GM23338 (cell line): Measurements from ENCODE around the gene TCN2. TPM values are rescaled to one million over a fixed set of nuclear protein-coding genes. Genes with fewer than 3 reads are reported as not detected.

Source experiments
- ATAC-seq: fragments of 200-7000 bp; cut with Tn5 transposase; 3 replicates; pipeline ENCODE4 v1.9.1; 2020
- DNase-seq: peaks from one replicate; pipeline ENCODE4 v3.0.0-alpha.2; 2015; ENCODE audit warnings: low spot score
- H2AFZ ChIP-seq: fragments of 200-600 bp; sonication (generic); 2 replicates; pipeline ENCODE4 v1.8.0; 2016; ENCODE audit warnings: antibody characterized with exemption, mild to moderate bottlenecking, moderate library complexity
- H3F3A ChIP-seq: fragments of 200-600 bp; sonication (generic); replicated peaks from 2 replicates; pipeline ENCODE4 v1.8.0; 2017; ENCODE audit warnings: antibody characterized with exemption, mixed run types, low read depth
- H3K27ac ChIP-seq: fragments of 200-600 bp; sonication (generic); 2 replicates; pipeline ENCODE4 v1.6.1; 2016; ENCODE audit warnings: low read depth
- H3K27me3 ChIP-seq: fragments of 200-600 bp; sonication (generic); 2 replicates; pipeline ENCODE4 v1.8.0; 2016; ENCODE audit warnings: mild to moderate bottlenecking, mixed run types, moderate library complexity; ENCODE audit not compliant: insufficient read depth
- H3K36me3 ChIP-seq: fragments of 200-600 bp; sonication (generic); 2 replicates; pipeline ENCODE4 v1.8.0; 2016; ENCODE audit warnings: mild to moderate bottlenecking; ENCODE audit not compliant: insufficient read depth
- H3K4me1 ChIP-seq: fragments of 200-600 bp; sonication (generic); 2 replicates; pipeline ENCODE4 v1.8.0; 2016; ENCODE audit warnings: mild to moderate bottlenecking, moderate library complexity; ENCODE audit not compliant: insufficient read depth
- H3K4me2 ChIP-seq: fragments of 200-600 bp; sonication (generic); 2 replicates; pipeline ENCODE4 v1.7.1; 2017; ENCODE audit warnings: mixed run types
- H3K4me3 ChIP-seq: fragments of 200-600 bp; sonication (generic); 2 replicates; pipeline ENCODE4 v1.6.1; 2016; ENCODE audit warnings: mixed run types
- H3K79me2 ChIP-seq: fragments of 200-600 bp; sonication (generic); replicated peaks from 2 replicates; pipeline ENCODE4 v1.8.0; 2017; ENCODE audit warnings: mild to moderate bottlenecking; ENCODE audit not compliant: insufficient read depth
- H3K9me2 ChIP-seq: fragments of 200-600 bp; sonication (generic); 2 replicates; pipeline ENCODE4 v1.8.0; 2017; ENCODE audit not compliant: insufficient read depth
- H4K20me1 ChIP-seq: fragments of 200-600 bp; sonication (generic); replicated peaks from 2 replicates; pipeline ENCODE4 v1.8.0; 2017; ENCODE audit warnings: mild to moderate bottlenecking; ENCODE audit not compliant: insufficient read depth
- H3K27ac Mint-ChIP-seq: 2 replicates; pipeline ENCODE4 v1.8.0; 2020; ENCODE audit warnings: inconsistent platforms, mild to moderate bottlenecking, moderate library complexity, mixed read lengths
- H3K27me3 Mint-ChIP-seq: 3 replicates; pipeline ENCODE4 v1.8.0; 2022; ENCODE audit warnings: low read depth, mild to moderate bottlenecking, moderate library complexity, mixed read lengths, inconsistent platforms; ENCODE audit not compliant: insufficient read depth, poor library complexity
- H3K36me3 Mint-ChIP-seq: 3 replicates; pipeline ENCODE4 v1.8.0; 2021; ENCODE audit warnings: low read depth, mild to moderate bottlenecking, inconsistent platforms, moderate library complexity, mixed read lengths
- H3K4me1 Mint-ChIP-seq: 3 replicates; pipeline ENCODE4 v1.8.0; 2020; ENCODE audit warnings: mild to moderate bottlenecking, inconsistent platforms, mixed read lengths
- H3K4me3 Mint-ChIP-seq: 3 replicates; pipeline ENCODE4 v1.8.0; 2021; ENCODE audit warnings: moderate library complexity, mild to moderate bottlenecking, inconsistent platforms, mixed read lengths
- H3K9me3 Mint-ChIP-seq: 3 replicates; pipeline ENCODE4 v1.8.0; 2020; ENCODE audit warnings: moderate library complexity, mild to moderate bottlenecking, inconsistent platforms, mixed read lengths
- CREB1 ChIP-seq: fragments of 250-450 bp; sonication (Bioruptor Pico); IDR thresholded peaks from 2 replicates; pipeline ENCODE4 v1.5.0; 2020; ENCODE audit warnings: low read depth, mild to moderate bottlenecking, moderate library complexity
- EZH2phosphoT487 ChIP-seq: fragments of 200-600 bp; sonication (generic); IDR thresholded peaks from one replicate; pipeline ENCODE4 v1.8.1; 2018; ENCODE audit warnings: antibody characterized with exemption; ENCODE audit not compliant: unreplicated experiment
- JUNB ChIP-seq: IDR thresholded peaks from one replicate; pipeline ENCODE4 v1.6.1; 2016; ENCODE audit warnings: antibody characterized with exemption; ENCODE audit not compliant: unreplicated experiment
- NANOG ChIP-seq: IDR thresholded peaks from 2 replicates; pipeline ENCODE4 v1.6.1; 2016; ENCODE audit warnings: antibody characterized with exemption, borderline replicate concordance
- STAT1 ChIP-seq: IDR thresholded peaks from one replicate; pipeline ENCODE4 v1.6.1; 2016; ENCODE audit warnings: antibody characterized with exemption; ENCODE audit not compliant: unreplicated experiment
- polyA plus RNA-seq: library from polyadenylated mRNA; unstranded; fragments of >200 nt; fragmentation: Nextera tagmentation; extraction: Ambion mirVana; gene quantifications from 2 replicates; pipeline ENCODE4 v1.2.1, GENCODE V29; 2016
- total RNA-seq: library from RNA; depleted of rRNA; stranded (reverse); fragments of >200 nt; shearing (Covaris generic); gene quantifications from 2 replicates; pipeline ENCODE4 v1.2.3, GENCODE V29; 2014
- TF ChIP-seq, protein P1 (sequence below): IDR thresholded peaks from one replicate; pipeline ENCODE4 v1.6.1; 2018; ENCODE audit warnings: antibody characterized with exemption; ENCODE audit not compliant: unreplicated experiment
- TF ChIP-seq, protein P2 (sequence below), 2 experiments: fragments of 200-600 bp in 1 of 2; sonication (generic) in 1 of 2; conservative IDR thresholded peaks; 2 replicates each; pipeline versions ENCODE4 v1.5.1 to v1.6.1; 2016 to 2017; ENCODE audit warnings: antibody characterized with exemption in 2 of 2, low read depth in 2 of 2, mild to moderate bottlenecking in 2 of 2, moderate library complexity in 1 of 2

Gene TCN2
- total and polyA plus RNA-seq, 2 experiments from 2014 or later, result 12.9 to 38.1 TPM

DNA sequence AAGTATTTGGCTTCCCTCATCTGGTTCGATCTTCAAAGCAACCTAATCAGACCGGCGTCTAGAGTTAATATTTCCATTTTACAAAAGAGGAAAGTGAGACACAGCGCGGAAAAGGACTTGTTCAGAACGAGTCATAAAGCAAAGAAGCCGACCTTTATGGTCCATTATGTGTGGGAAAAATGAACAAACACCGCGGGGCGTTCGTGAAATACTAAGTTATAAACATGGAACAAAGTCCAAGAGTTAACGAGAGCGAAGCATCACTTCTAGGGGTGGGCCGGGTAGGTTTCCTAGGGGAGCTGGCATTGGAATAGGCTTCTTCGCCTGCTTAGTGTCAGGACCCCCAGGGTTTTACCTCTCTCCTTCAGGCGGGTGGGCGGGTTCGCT, 60.1 kb downstream of the TCN2 start (continued):
- TF ChIP-seq, protein P1, sequence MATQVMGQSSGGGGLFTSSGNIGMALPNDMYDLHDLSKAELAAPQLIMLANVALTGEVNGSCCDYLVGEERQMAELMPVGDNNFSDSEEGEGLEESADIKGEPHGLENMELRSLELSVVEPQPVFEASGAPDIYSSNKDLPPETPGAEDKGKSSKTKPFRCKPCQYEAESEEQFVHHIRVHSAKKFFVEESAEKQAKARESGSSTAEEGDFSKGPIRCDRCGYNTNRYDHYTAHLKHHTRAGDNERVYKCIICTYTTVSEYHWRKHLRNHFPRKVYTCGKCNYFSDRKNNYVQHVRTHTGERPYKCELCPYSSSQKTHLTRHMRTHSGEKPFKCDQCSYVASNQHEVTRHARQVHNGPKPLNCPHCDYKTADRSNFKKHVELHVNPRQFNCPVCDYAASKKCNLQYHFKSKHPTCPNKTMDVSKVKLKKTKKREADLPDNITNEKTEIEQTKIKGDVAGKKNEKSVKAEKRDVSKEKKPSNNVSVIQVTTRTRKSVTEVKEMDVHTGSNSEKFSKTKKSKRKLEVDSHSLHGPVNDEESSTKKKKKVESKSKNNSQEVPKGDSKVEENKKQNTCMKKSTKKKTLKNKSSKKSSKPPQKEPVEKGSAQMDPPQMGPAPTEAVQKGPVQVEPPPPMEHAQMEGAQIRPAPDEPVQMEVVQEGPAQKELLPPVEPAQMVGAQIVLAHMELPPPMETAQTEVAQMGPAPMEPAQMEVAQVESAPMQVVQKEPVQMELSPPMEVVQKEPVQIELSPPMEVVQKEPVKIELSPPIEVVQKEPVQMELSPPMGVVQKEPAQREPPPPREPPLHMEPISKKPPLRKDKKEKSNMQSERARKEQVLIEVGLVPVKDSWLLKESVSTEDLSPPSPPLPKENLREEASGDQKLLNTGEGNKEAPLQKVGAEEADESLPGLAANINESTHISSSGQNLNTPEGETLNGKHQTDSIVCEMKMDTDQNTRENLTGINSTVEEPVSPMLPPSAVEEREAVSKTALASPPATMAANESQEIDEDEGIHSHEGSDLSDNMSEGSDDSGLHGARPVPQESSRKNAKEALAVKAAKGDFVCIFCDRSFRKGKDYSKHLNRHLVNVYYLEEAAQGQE, result no peak
- TF ChIP-seq CREB1 (no peak), EZH2phosphoT487 (no peak), NANOG (no peak)

- H3K4me3 Mint-ChIP-seq, result peak within 1 kb of the TSS; percentile 86
- peak; percentile 96 for ATAC-seq
These were observed 60.8 kb downstream of the TCN2 start, which contains the start of gene DUSP18 for GRCh38 chr22:30667494-30668385. TSS of gene DUSP18 (minus strand) at chr22:30667875. CDS start at chr22:30664003, 3,872 bp downstream.

More at GRCh38 chr22:30667494-30668385, 60.8 kb downstream of the TCN2 start, which contains the start of gene DUSP18:
- Histone ChIP-seq H3K79me2 (no peaks in the 10 kb centered on the region), H3K27me3 (peaks cover 21% of the 10 kb centered on the region), H2AFZ (peak within 1 kb of the TSS; percentile 99), H3F3A (peaks cover 10% of the 10 kb centered on the region; the same call in 1 of the 2 replicates), H3K4me1 (peaks cover 16% of the 10 kb centered on the region), H3K36me3 (no peaks in the 10 kb centered on the region), H3K9me2 (no peaks in the 10 kb centered on the region), H3K27ac (no peak within 1 kb of the TSS), H3K4me3 (peak within 1 kb of the TSS; percentile 78), H4K20me1 (no peaks in the 10 kb centered on the region), H3K4me2 (peak within 1 kb of the TSS; percentile 87)
- no peak within 1 kb of the TSS for H3K27ac Mint-ChIP-seq
- peak; percentile 97 for DNase-seq
- H3K36me3 Mint-ChIP-seq, result no peaks in the 10 kb centered on the region
- TF ChIP-seq, protein P2, sequence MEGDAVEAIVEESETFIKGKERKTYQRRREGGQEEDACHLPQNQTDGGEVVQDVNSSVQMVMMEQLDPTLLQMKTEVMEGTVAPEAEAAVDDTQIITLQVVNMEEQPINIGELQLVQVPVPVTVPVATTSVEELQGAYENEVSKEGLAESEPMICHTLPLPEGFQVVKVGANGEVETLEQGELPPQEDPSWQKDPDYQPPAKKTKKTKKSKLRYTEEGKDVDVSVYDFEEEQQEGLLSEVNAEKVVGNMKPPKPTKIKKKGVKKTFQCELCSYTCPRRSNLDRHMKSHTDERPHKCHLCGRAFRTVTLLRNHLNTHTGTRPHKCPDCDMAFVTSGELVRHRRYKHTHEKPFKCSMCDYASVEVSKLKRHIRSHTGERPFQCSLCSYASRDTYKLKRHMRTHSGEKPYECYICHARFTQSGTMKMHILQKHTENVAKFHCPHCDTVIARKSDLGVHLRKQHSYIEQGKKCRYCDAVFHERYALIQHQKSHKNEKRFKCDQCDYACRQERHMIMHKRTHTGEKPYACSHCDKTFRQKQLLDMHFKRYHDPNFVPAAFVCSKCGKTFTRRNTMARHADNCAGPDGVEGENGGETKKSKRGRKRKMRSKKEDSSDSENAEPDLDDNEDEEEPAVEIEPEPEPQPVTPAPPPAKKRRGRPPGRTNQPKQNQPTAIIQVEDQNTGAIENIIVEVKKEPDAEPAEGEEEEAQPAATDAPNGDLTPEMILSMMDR (conservative IDR thresholded peaks at IDR 0.05; ENCODE audit: low read depth in 2 of 2), result peak; percentile 47 to 48
- no peak for TF ChIP-seq STAT1
- no peak for TF ChIP-seq JUNB
- peaks cover 15% of the 10 kb centered on the region for H3K4me1 Mint-ChIP-seq
- H3K9me3 Mint-ChIP-seq, result peaks cover 3% of the 10 kb centered on the region; the same call in 1 of the 3 replicates
- H3K27me3 Mint-ChIP-seq, result peaks cover 14% of the 10 kb centered on the region
